Measurements from ENCODE around the gene INAFM2. TPM values are rescaled to one million over a fixed set of nuclear protein-coding genes. Genes with fewer than 3 reads are reported as not detected.

INAFM2 gene
- total and polyA plus RNA-seq, 9 of the 15 experiments (the other 6 are each of a cell fraction or from before 2014, with no cell fraction given), result 11.8 to 43.1 (median 27.2) TPM

GRCh38 chr15:40305281-40305680 is 18.2 kb upstream of the INAFM2 start (continued):
- TF ChIP-seq ZHX1 (conservative IDR thresholded peaks at IDR 0.05; ENCODE audit: low read length) (no peak), CREB1 (IDR thresholded peaks at IDR 0.05) (no peak), CREB1 (CRISPR knock-in tag; IDR thresholded peaks at IDR 0.05) (no peak), PTBP1 (IDR thresholded peaks at IDR 0.05; ENCODE audit: low read depth, low read length) (no peak), THAP7 (CRISPR knock-in tag; IDR thresholded peaks at IDR 0.05) (no peak), FOXJ3 (CRISPR knock-in tag; IDR thresholded peaks at IDR 0.05) (no peak), ZNF311 (CRISPR knock-in tag; IDR thresholded peaks at IDR 0.05) (no peak), TBP (optimal IDR thresholded peaks at IDR 0.05; ENCODE audit: low read depth, low read length) (no peak), SNAPC5 (CRISPR knock-in tag; IDR thresholded peaks at IDR 0.05) (no peak)

Measured in K562 (cell line).